Heart left ventricle (tissue), 13 donors: Measurements from ENCODE around the gene ALDH3A2.

Experiments
- POLR2A ChIP-seq, 2 donors: fragments of 450-650 bp; IDR thresholded peaks; one replicate each; pipeline ENCODE4 v1.6.1; 2017; ENCODE audit warnings: antibody characterized with exemption in 2 of 2, mild to moderate bottlenecking in 2 of 2, moderate library complexity in 2 of 2
- TF ChIP-seq, protein P1 (sequence below), 12 donors: fragments of 200-600 bp; sonication (generic) in 4 of 12; IDR thresholded peaks; one replicate each; pipeline versions ENCODE4 v1.5.0 to v1.8.0; 2018 to 2022; ENCODE audit warnings: antibody characterized with exemption in 12 of 12, mild to moderate bottlenecking in 5 of 12
- donor health status: ischemic (EF 13 %, LVEDD 7.1; RV severe dilation, severe dysfunction).
- donor health status: DM: no; HTN: yes; CAD: no.
- donor health status: DM: no; HTN: no; CAD: no.
- donor health status: ischemic (EF 25% LVEDD 6.9; RV normal size, moderate dysfunction).
- donor health status: ischemic (EF 25% LVEDD 5.7; RV mildly dilated, moderate dysfunction).
- donor health status: ischemic (EF 35%, LVEDD 5.7; RV mildly dilated, moderate dysfunction).
- donor health status: nonischemic (EF 11% LVEDD 7.7; RV severe dilation, severe dysfunction).
- donor health status: DM: yes; HTN: yes; CAD: no.
- donor health status: PGD.
- donor health status: ischemic (EF 29% LVEDD 5.4; RV normal size, mild dysfunction).
- donor health status: nonischemic (EF 23%, LVEDD 6.1; RV moderate dilation, normal function).

DNA sequence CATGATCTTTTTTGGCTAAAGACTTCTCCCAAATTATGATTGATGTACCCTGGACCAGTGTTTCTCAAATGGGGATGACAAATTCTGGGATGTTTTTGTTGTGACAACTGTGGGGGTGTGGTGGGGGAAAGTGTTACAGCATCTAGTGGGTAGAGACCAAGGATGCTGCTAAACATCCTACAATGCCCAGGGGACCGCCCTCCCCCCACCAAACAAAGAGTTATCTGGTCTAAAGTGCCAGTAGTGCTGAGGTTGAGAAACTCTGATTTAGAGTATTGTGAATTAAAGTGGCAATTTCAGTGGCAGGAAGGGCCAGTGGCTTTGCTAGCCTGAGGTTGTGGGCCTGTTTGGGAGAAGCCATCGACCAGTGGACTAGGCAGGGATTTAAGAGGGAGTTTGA lies 34.6 kb downstream of the ALDH3A2 start:
- TF ChIP-seq, protein P1, sequence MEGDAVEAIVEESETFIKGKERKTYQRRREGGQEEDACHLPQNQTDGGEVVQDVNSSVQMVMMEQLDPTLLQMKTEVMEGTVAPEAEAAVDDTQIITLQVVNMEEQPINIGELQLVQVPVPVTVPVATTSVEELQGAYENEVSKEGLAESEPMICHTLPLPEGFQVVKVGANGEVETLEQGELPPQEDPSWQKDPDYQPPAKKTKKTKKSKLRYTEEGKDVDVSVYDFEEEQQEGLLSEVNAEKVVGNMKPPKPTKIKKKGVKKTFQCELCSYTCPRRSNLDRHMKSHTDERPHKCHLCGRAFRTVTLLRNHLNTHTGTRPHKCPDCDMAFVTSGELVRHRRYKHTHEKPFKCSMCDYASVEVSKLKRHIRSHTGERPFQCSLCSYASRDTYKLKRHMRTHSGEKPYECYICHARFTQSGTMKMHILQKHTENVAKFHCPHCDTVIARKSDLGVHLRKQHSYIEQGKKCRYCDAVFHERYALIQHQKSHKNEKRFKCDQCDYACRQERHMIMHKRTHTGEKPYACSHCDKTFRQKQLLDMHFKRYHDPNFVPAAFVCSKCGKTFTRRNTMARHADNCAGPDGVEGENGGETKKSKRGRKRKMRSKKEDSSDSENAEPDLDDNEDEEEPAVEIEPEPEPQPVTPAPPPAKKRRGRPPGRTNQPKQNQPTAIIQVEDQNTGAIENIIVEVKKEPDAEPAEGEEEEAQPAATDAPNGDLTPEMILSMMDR (IDR thresholded peaks at IDR 0.05), result no peak
- TF ChIP-seq POLR2A (IDR thresholded peaks at IDR 0.05), result no peak
